ENCODE results near the gene CDC25A.
"Not testable (repeated sequence)": the region's sequence is repeated elsewhere in the genome, so short reads cannot be mapped to it uniquely, and the experiment has no call there.

GRCh38 chr3:48112108-48112791 is 76.0 kb downstream of the CDC25A start:
- TF ChIP-seq CTCF (IDR thresholded peaks at IDR 0.05 in 2 of 3, conservative IDR thresholded peaks at IDR 0.05 in 1 of 3; ENCODE audit: borderline replicate concordance in 1 of 3, insufficient read depth in 1 of 3, low read depth in 2 of 3, low read length in 2 of 3); TCF7L2 (IDR thresholded peaks at IDR 0.05; ENCODE audit: borderline replicate concordance, extremely low read depth, insufficient read depth, insufficient read length); POLR2A (IDR thresholded peaks at IDR 0.05; ENCODE audit: borderline replicate concordance, extremely low read depth, insufficient read depth, insufficient read length): not testable (repeated sequence)

Data from HCT116 (cell line).